HepG2 (cell line): ENCODE data around the gene ANKS4B. TPM values are rescaled to one million over a fixed set of nuclear protein-coding genes. Genes with fewer than 3 reads are reported as not detected.
A peak's percentile ranks its signal among the peaks of the same experiment; 100 is the strongest.

Experiments
- ATAC-seq: fragments of 200-7000 bp; cut with Tn5 transposase; 3 replicates; pipeline ENCODE4 v1.9.1; 2020; ENCODE audit warnings: mild to moderate bottlenecking, moderate library complexity
- BruUV-seq: library from RNA; stranded (reverse); fragments of 400-500 nt; replicated peaks from 2 replicates; lab custom pipeline; 2021; lab: Mats Ljungman, UMichigan
- CTCF ChIA-PET: fragments of 300-600 bp; formaldehyde crosslinking; extraction: SDS; loops from one replicate; lab custom pipeline; 2021; ENCODE audit warnings: low total read pairs, inconsistent platforms, low intra/inter-chr PET ratio; lab: Yijun Ruan, JAX
- POLR2A ChIA-PET: fragments of 350-600 bp; sonication (Branson Sonifier 250); formaldehyde crosslinking; loops from one replicate; lab custom pipeline; 2020; ENCODE audit warnings: antibody characterized with exemption, inconsistent platforms; lab: Yijun Ruan, JAX
- DNase-seq: peaks from one replicate; pipeline ENCODE4 v3.0.0-alpha.2; 2015; ENCODE audit warnings: low spot score
- FAIRE-seq: peaks from 3 replicates; lab custom pipeline; 2011; peaks lifted over from hg19 to GRCh38; lab: Jason Lieb, UNC
- H2AFZ ChIP-seq: one replicate; pipeline ENCODE4 v1.6.1; 2011; ENCODE audit warnings: low read length, inconsistent platforms
- H3K27ac ChIP-seq: fragments of 300-600 bp; 3 replicates; pipeline ENCODE4 v1.8.0; 2011; ENCODE audit warnings: mixed run types, mild to moderate bottlenecking, mixed read lengths, low read length, inconsistent platforms; ENCODE audit not compliant: insufficient read depth; ENCODE audit errors: extremely low read length
- H3K27me3 ChIP-seq, 2 experiments: fragments of 200-600 bp in 1 of 2; 2 replicates in 1 of 2; 3 replicates in 1 of 2; pipeline versions ENCODE4 v1.6.0 to v1.8.0; 2011; ENCODE audit warnings: low read length in 2 of 2, mild to moderate bottlenecking in 2 of 2, moderate library complexity in 2 of 2, inconsistent platforms in 1 of 2; ENCODE audit not compliant: insufficient read depth in 2 of 2, control insufficient read depth in 1 of 2
- H3K36me3 ChIP-seq, 2 experiments: fragments of 200-600 bp in 1 of 2; replicated peaks in 1 of 2; 2 replicates in 1 of 2; 3 replicates in 1 of 2; pipeline versions ENCODE4 v1.5.1 to v1.8.0; 2011; ENCODE audit warnings: low read length in 2 of 2, inconsistent platforms in 1 of 2; ENCODE audit not compliant: insufficient read depth in 2 of 2, control insufficient read depth in 1 of 2
- H3K4me1 ChIP-seq: 2 replicates; pipeline ENCODE4 v1.5.1; 2012; ENCODE audit warnings: low read length, inconsistent platforms; ENCODE audit not compliant: insufficient read depth
- H3K4me2 ChIP-seq: 2 replicates; pipeline ENCODE4 v1.6.0; 2011; ENCODE audit warnings: low read depth, low read length, inconsistent platforms
- H3K4me3 ChIP-seq, 3 experiments: fragments of 200-600 bp in 1 of 3; sonication (generic), shearing (Covaris generic) in 1 of 3; replicated peaks in 1 of 3; 2 replicates each; pipeline ENCODE4 v1.5.1; 2011 to 2016; ENCODE audit warnings: low read length in 3 of 3, inconsistent platforms in 2 of 3, low read depth in 2 of 3, mild to moderate bottlenecking in 2 of 3, control low read depth in 1 of 3, mixed read lengths in 1 of 3; ENCODE audit not compliant: insufficient read depth in 1 of 3
- H3K79me2 ChIP-seq: one replicate; pipeline ENCODE4 v1.6.1; 2011; ENCODE audit warnings: low read length, inconsistent platforms; ENCODE audit not compliant: insufficient read depth
- H3K9ac ChIP-seq: 2 replicates; pipeline ENCODE4 v1.6.0; 2011; ENCODE audit warnings: mild to moderate bottlenecking, low read depth, low read length, inconsistent platforms; ENCODE audit not compliant: insufficient read depth
- H3K9me3 ChIP-seq: 2 replicates; pipeline ENCODE4 v1.5.1; 2012; ENCODE audit warnings: mild to moderate bottlenecking, low read length
- H4K20me1 ChIP-seq: 2 replicates; pipeline ENCODE4 v1.6.0; 2011; ENCODE audit warnings: inconsistent platforms, mild to moderate bottlenecking, low read length, moderate library complexity; ENCODE audit not compliant: insufficient read depth
- CBX2 ChIP-seq, 2 experiments: fragments of 200-600 bp in 1 of 2; sonication (generic); formaldehyde crosslinking in 1 of 2; IDR thresholded peaks; 2 replicates each; pipeline versions ENCODE4 v1.7.0 to v1.8.1; 2018 to 2022; ENCODE audit warnings: low read depth in 2 of 2, low read length in 1 of 2, mild to moderate bottlenecking in 1 of 2, missing genetic modification reagents in 1 of 2
- CEBPB ChIP-seq: IDR thresholded peaks from 2 replicates; pipeline ENCODE4 v1.6.1; 2011; ENCODE audit warnings: low read depth, low read length, improper control_type of control experiment, borderline replicate concordance
- ETV5 ChIP-seq: IDR thresholded peaks from 2 replicates; pipeline ENCODE4 v1.6.1; 2018; ENCODE audit warnings: missing biosample characterization, missing genetic modification reagents, inconsistent platforms, borderline replicate concordance
- HNF4A ChIP-seq: sonication (generic); formaldehyde crosslinking; IDR thresholded peaks from 2 replicates; pipeline ENCODE4 v1.4.0; 2020; ENCODE audit warnings: missing genetic modification reagents
- JUND ChIP-seq: sonication (generic); formaldehyde crosslinking; IDR thresholded peaks from 2 replicates; pipeline ENCODE4 v1.8.0; 2022; ENCODE audit warnings: mild to moderate bottlenecking, missing genetic modification reagents
- KDM5B ChIP-seq: sonication (generic); formaldehyde crosslinking; IDR thresholded peaks from 2 replicates; pipeline ENCODE4 v1.4.0; 2020; ENCODE audit warnings: missing genetic modification reagents, mild to moderate bottlenecking, borderline replicate concordance
- SOX6 ChIP-seq, 2 experiments: fragments of 450-650 bp in 1 of 2; sonication (generic) in 1 of 2; formaldehyde crosslinking in 1 of 2; IDR thresholded peaks; 2 replicates each; pipeline versions ENCODE4 v1.4.0 to v1.6.1; 2017 to 2020; ENCODE audit warnings: antibody characterized with exemption in 1 of 2, mild to moderate bottlenecking in 1 of 2, missing genetic modification reagents in 1 of 2
- TRIM24 ChIP-seq: sonication (generic); formaldehyde crosslinking; IDR thresholded peaks from 2 replicates; pipeline ENCODE4 v1.8.0; 2022; ENCODE audit warnings: mild to moderate bottlenecking, missing genetic modification reagents
- ZNF33B ChIP-seq: sonication (generic); formaldehyde crosslinking; IDR thresholded peaks from 2 replicates; pipeline ENCODE4 v1.5.1; 2020; ENCODE audit warnings: mild to moderate bottlenecking, missing genetic modification reagents
- ZNF44 ChIP-seq: sonication (generic); formaldehyde crosslinking; IDR thresholded peaks from 2 replicates; pipeline ENCODE4 v1.5.1; 2020; ENCODE audit warnings: mild to moderate bottlenecking, missing genetic modification reagents
- ZNF543 ChIP-seq: sonication (generic); formaldehyde crosslinking; IDR thresholded peaks from 2 replicates; pipeline ENCODE4 v1.4.0; 2020; ENCODE audit warnings: mild to moderate bottlenecking, missing genetic modification reagents
- ZNF547 ChIP-seq: sonication (generic); formaldehyde crosslinking; IDR thresholded peaks from 2 replicates; pipeline ENCODE4 v1.5.1; 2020; ENCODE audit warnings: mild to moderate bottlenecking, missing genetic modification reagents
- ZNF788 ChIP-seq: sonication (generic); formaldehyde crosslinking; IDR thresholded peaks from 2 replicates; pipeline ENCODE4 v1.5.0; 2020; ENCODE audit warnings: mild to moderate bottlenecking, missing genetic modification reagents, borderline replicate concordance
- ZNF878 ChIP-seq: sonication (generic); formaldehyde crosslinking; IDR thresholded peaks from 2 replicates; pipeline ENCODE4 v1.8.1; 2023; ENCODE audit warnings: mild to moderate bottlenecking, missing genetic modification reagents, moderate library complexity
- ZNF883 ChIP-seq: sonication (generic); formaldehyde crosslinking; IDR thresholded peaks from 2 replicates; pipeline ENCODE4 v1.5.1; 2020; ENCODE audit warnings: mild to moderate bottlenecking, missing genetic modification reagents; ENCODE audit errors: not compliant biosample characterization
- WGBS: methylation state at CpG from one replicate; pipeline ENCODE4 v1.1.6; 2017; ENCODE audit warnings: low lambda C conversion rate; 5-methylcytosine and 5-hydroxymethylcytosine counted together
- in situ Hi-C: cut with HindIII; loops from 2 replicates; pipeline ENCODE4 v1.10.0; 2017; ENCODE audit warnings: low pct_unique_long_range_greater_than_20kb; ENCODE audit not compliant: extremely low pct_ligation_motif_present
- intact Hi-C: fragments of 100-400 bp; cut with micrococcal nuclease; formaldehyde crosslinking; loops from one replicate; pipeline ENCODE4 v1.10.0; 2022; ENCODE audit not compliant: unreplicated experiment
- polyA plus RNA-seq, 8 experiments: library from polyadenylated mRNA; depleted of rRNA in 3 of 8; stranded (reverse) in 7 of 8; unstranded in 1 of 8; fragments of >200 nt; fragmentation: Illumina TruSeq in 4 of 8; extraction: Trizol in 4 of 8; gene quantifications; 2 replicates each; pipeline versions ENCODE4 v1.2.1 to v1.2.3, GENCODE V29; 2011 to 2016; ENCODE audit warnings: low read depth in 4 of 8, missing spikeins in 1 of 8, mixed read lengths in 1 of 8; ENCODE audit not compliant: insufficient read depth in 1 of 8
- total RNA-seq, 5 experiments: library from RNA; depleted of rRNA; stranded (reverse); fragments of >200 nt; fragmentation: Illumina TruSeq; extraction: Trizol; gene quantifications; 2 replicates each; pipeline ENCODE4 v1.2.3, GENCODE V29; 2016; ENCODE audit warnings: low read depth in 1 of 5
- TF ChIP-seq, protein P1 (sequence below): sonication (generic); formaldehyde crosslinking; IDR thresholded peaks from 2 replicates; pipeline ENCODE4 v1.4.0; 2020; ENCODE audit warnings: mild to moderate bottlenecking, missing genetic modification reagents
- TF ChIP-seq, protein P2 (sequence below): sonication (generic); formaldehyde crosslinking; IDR thresholded peaks from 2 replicates; pipeline ENCODE4 v1.8.0; 2022; ENCODE audit warnings: missing genetic modification reagents, mild to moderate bottlenecking, inconsistent platforms, borderline replicate concordance
- TF ChIP-seq, protein P3 (sequence below): sonication (generic); formaldehyde crosslinking; conservative IDR thresholded peaks from 2 replicates; pipeline ENCODE4 v1.4.0; 2020; ENCODE audit warnings: missing genetic modification reagents

Gene ANKS4B
- total and polyA plus RNA-seq, 2 of the 13 experiments (the other 11 are each of a cell fraction or from before 2014, with no cell fraction given), result 6.5 to 30.0 TPM

- Histone ChIP-seq H3K4me3 (peak overlapping the region; percentile 23 to 50 (median 45)), H3K4me2 (peak overlapping the region; percentile 76), H3K4me1 (peaks cover 61% of the 10 kb centered on the region), H4K20me1 (no peaks in the 10 kb centered on the region), H3K9ac (peak overlapping the region; percentile 24; the same call in 1 of the 2 replicates), H3K27me3 (no peaks in the 10 kb centered on the region), H3K36me3 (no peaks in the 10 kb centered on the region), H3K27ac (peak overlapping the region; percentile 46), H3K79me2 (no peaks in the 10 kb centered on the region), H3K9me3 (no peaks in the 10 kb centered on the region), H2AFZ (no peak overlapping the region)
- DNase-seq (no peak), FAIRE-seq (no peak), ATAC-seq (no peak)
- in situ Hi-C loops, result no loop called here
- ChIA-PET POLR2A (interaction anchor here (1.4 to 2.5 kb wide), 4 partner anchors 9 to 77 kb away, joined by 4 to 17 read pairs (median 11); partner anchors contain the start of gene ANKS4B), CTCF (no interaction called here)
- 11% methylated on average over 4 of the region's 4 CpGs for WGBS
- intact Hi-C loops, result no loop called here
- BruUV-seq, result no TSS peak
- TF ChIP-seq JUND (CRISPR knock-in tag), result 0 out of 2 replicates have a peak, but pooled peaks have one; percentile 1
- TF ChIP-seq ZNF878 (CRISPR knock-in tag), result 0 out of 2 replicates have a peak, but pooled peaks have one; percentile 58
- TF ChIP-seq CEBPB, result peak; percentile 49; the same call in 1 of the 2 replicates
- peak; percentile 45; the same call in 1 of the 2 replicates for TF ChIP-seq HNF4A (CRISPR knock-in tag)
- no peak for TF ChIP-seq SOX6 (IDR thresholded peaks at IDR 0.05)
- TF ChIP-seq SOX6 (CRISPR knock-in tag; IDR thresholded peaks at IDR 0.05), result peak; percentile 39; the same call in 1 of the 2 replicates
- TF ChIP-seq, protein P1, sequence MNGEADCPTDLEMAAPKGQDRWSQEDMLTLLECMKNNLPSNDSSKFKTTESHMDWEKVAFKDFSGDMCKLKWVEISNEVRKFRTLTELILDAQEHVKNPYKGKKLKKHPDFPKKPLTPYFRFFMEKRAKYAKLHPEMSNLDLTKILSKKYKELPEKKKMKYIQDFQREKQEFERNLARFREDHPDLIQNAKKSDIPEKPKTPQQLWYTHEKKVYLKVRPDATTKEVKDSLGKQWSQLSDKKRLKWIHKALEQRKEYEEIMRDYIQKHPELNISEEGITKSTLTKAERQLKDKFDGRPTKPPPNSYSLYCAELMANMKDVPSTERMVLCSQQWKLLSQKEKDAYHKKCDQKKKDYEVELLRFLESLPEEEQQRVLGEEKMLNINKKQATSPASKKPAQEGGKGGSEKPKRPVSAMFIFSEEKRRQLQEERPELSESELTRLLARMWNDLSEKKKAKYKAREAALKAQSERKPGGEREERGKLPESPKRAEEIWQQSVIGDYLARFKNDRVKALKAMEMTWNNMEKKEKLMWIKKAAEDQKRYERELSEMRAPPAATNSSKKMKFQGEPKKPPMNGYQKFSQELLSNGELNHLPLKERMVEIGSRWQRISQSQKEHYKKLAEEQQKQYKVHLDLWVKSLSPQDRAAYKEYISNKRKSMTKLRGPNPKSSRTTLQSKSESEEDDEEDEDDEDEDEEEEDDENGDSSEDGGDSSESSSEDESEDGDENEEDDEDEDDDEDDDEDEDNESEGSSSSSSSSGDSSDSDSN, result peak; percentile 1; the same call in 1 of the 2 replicates
- TF ChIP-seq, protein P2, sequence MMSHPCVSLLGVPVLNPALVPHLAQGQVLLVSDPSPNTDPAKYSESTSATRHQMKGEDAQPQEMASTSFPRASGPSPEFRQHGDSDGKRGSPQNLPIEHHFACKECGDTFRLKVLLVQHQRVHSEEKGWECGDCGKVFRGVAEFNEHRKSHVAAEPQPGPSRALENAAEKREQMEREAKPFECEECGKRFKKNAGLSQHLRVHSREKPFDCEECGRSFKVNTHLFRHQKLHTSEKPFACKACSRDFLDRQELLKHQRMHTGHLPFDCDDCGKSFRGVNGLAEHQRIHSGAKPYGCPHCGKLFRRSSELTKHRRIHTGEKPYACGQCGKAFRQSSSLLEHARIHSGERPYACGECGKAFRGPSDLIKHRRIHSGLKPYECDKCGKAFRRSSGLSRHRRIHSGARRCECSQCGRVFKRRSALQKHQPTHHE (CRISPR knock-in tag), result no peak
- TF ChIP-seq CBX2 (IDR thresholded peaks at IDR 0.05; ENCODE audit: low read depth, low read length), result no peak
- TF ChIP-seq CBX2 (CRISPR knock-in tag; IDR thresholded peaks at IDR 0.05; ENCODE audit: low read depth), result 0 out of 2 replicates have a peak, but pooled peaks have one; percentile 17
- TF ChIP-seq ETV5 (CRISPR knock-in tag), result peak; percentile 61; the same call in 1 of the 2 replicates
- TF ChIP-seq ZNF788 (CRISPR knock-in tag), result peak; percentile 17; the same call in 1 of the 2 replicates
- TF ChIP-seq KDM5B (CRISPR knock-in tag), result peak; percentile 64; the same call in 1 of the 2 replicates
- 0 out of 2 replicates have a peak, but pooled peaks have one; percentile 35 for TF ChIP-seq TRIM24 (CRISPR knock-in tag)
- 0 out of 2 replicates have a peak, but pooled peaks have one; percentile 22 for TF ChIP-seq ZNF33B (CRISPR knock-in tag)
- 0 out of 2 replicates have a peak, but pooled peaks have one; percentile 43 for TF ChIP-seq ZNF543
- 0 out of 2 replicates have a peak, but pooled peaks have one; percentile 4 for TF ChIP-seq ZNF44 (CRISPR knock-in tag)
- TF ChIP-seq ZNF883 (CRISPR knock-in tag), result peak; percentile 15
- TF ChIP-seq, protein P3, sequence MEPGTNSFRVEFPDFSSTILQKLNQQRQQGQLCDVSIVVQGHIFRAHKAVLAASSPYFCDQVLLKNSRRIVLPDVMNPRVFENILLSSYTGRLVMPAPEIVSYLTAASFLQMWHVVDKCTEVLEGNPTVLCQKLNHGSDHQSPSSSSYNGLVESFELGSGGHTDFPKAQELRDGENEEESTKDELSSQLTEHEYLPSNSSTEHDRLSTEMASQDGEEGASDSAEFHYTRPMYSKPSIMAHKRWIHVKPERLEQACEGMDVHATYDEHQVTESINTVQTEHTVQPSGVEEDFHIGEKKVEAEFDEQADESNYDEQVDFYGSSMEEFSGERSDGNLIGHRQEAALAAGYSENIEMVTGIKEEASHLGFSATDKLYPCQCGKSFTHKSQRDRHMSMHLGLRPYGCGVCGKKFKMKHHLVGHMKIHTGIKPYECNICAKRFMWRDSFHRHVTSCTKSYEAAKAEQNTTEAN (CRISPR knock-in tag), result no peak
- TF ChIP-seq ZNF547, result 0 out of 2 replicates have a peak, but pooled peaks have one; percentile 10
Measured at GRCh38 chr16:21264571-21265036, 31.1 kb downstream of the ANKS4B start.
